Middle frontal gyrus (tissue), 1 donor: ENCODE measurements around the gene MUC12.
"Not testable (repeated sequence)": the region's sequence is repeated elsewhere in the genome, so short reads cannot be mapped to it uniquely, and the experiment has no call there.

Source experiments
- DNase-seq: peaks from one replicate; pipeline ENCODE4 v3.0.0-alpha.2; 2015; ENCODE audit warnings: low spot score; ENCODE audit errors: extremely low spot score

MUC12 gene

DNA sequence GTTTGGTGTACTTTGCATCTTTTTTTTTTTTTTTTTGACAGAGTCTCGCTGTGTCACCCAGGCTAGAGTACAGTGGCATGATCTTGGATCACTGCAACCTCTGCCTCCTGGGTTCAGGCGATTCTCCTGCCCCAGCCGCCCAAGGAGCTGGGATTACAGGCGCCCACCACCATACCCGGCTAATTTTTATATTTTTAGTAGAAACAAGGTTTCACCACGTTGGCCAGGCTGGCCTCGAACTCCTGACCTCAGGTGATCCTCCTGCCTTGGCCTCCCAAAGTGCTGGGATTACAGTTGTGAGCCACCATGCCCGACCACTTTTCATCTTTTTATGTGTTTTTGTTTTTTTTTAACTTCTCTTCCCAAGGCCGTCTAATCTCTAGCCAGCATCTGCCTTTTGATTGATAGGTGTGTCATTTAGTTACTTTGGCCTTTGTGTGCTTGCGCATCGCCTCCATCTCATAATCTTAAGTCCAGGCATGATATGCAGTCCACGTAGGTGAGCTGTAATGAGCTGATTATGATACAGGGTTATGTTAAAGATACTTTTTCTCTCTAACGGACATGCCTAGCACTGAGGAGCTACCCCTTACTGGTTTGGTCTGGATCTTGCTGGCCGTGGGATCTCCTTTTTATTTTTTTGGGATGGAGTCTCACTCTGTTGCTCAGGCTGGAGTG lies 15.0 kb downstream of the MUC12 start:
- not testable (repeated sequence) for DNase-seq

DNA sequence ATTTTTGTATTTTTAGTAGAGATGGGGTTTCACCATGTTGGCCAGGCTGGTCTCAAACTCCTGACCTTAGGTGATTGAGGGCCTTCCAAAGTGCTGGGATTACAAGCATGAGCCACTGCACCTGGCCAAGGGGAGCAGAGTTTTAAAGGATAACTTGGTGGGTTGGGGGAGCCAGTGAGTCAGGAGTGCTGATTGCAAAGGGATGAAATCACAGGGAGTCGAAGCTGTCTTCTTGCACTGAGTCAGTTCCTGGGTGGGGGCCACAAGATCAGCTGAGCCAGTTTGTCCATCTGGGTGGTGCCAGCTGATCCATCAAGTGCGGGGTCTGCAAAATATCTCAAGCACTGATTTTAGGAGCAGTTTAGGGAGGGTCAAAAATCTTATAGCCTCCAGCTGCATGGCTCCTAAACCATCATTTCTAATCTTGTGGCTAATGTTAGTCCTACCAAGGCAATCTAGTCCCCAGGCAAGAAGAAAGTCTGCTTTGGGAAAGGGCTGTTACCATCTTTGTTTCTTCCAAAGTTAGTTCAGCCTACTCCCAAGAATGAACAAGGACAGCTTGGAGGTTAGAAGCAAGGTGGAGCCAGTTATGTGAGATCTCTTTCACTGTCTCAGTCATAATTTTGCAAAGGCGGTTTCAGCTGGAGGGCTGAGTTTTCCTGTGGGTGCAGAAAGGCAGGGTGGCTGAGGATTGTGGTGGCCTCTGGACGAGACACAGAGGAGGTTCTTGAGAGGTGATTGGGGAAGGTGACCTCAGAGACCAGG lies 15.8 kb downstream of the MUC12 start:
- DNase-seq = not testable (repeated sequence)

DNA sequence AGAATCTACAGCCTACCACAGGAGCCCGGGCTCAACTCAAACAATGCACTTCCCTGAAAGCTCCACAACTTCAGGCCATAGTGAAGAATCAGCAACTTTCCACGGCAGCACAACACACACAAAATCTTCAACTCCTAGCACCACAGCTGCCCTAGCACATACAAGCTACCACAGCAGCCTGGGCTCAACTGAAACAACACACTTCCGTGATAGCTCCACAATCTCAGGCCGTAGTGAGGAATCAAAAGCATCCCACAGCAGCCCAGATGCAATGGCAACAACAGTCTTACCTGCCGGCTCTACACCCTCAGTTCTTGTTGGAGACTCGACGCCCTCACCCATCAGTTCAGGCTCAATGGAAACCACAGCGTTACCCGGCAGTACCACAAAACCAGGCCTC lies 22.3 kb downstream of the MUC12 start:
- DNase-seq = no peak

DNA sequence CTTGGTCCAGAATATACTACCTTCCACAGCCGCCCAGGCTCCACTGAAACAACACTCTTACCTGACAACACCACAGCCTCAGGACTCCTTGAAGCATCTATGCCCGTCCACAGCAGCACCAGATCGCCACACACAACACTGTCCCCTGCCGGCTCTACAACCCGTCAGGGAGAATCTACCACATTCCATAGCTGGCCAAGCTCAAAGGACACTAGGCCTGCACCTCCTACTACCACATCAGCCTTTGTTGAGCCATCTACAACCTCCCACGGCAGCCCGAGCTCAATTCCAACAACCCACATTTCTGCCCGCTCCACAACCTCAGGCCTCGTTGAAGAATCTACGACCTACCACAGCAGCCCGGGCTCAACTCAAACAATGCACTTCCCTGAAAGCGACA lies 22.9 kb downstream of the MUC12 start:
- DNase-seq = not testable (repeated sequence)

DNA sequence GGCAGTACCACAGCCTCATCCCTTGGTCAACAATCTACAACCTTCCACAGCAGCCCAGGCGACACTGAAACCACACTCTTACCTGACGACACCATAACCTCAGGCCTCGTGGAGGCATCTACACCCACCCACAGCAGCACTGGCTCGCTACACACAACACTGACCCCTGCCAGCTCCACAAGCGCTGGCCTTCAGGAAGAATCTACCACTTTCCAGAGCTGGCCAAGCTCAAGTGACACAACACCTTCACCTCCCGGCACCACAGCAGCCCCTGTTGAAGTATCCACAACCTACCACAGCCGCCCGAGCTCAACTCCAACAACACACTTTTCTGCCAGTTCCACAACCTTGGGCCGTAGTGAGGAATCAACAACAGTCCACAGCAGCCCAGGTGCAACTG lies 25.3 kb downstream of the MUC12 start:
- DNase-seq = not testable (repeated sequence)

DNA sequence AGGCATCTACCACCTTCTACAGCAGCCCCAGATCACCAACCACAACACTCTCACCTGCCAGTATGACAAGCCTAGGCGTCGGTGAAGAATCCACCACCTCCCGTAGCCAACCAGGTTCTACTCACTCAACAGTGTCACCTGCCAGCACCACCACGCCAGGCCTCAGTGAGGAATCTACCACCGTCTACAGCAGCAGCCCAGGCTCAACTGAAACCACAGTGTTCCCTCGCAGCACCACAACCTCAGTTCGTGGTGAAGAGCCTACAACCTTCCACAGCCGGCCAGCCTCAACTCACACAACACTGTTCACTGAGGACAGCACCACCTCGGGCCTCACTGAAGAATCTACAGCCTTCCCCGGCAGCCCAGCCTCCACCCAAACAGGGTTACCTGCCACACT lies 29.2 kb downstream of the MUC12 start:
- DNase-seq = not testable (repeated sequence)

DNA sequence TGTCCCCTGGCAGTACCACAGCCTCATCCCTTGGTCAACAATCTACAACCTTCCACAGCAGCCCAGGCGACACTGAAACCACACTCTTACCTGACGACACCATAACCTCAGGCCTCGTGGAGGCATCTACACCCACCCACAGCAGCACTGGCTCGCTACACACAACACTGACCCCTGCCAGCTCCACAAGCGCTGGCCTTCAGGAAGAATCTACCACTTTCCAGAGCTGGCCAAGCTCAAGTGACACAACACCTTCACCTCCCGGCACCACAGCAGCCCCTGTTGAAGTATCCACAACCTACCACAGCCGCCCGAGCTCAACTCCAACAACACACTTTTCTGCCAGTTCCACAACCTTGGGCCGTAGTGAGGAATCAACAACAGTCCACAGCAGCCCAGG lies 30.0 kb downstream of the MUC12 start:
- DNase-seq = not testable (repeated sequence)

DNA sequence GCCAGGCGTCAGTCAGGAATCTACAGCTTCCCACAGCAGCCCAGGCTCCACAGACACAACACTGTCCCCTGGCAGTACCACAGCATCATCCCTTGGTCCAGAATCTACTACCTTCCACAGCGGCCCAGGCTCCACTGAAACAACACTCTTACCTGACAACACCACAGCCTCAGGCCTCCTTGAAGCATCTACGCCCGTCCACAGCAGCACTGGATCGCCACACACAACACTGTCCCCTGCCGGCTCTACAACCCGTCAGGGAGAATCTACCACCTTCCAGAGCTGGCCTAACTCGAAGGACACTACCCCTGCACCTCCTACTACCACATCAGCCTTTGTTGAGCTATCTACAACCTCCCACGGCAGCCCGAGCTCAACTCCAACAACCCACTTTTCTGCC lies 30.7 kb downstream of the MUC12 start:
- not testable (repeated sequence) for DNase-seq

DNA sequence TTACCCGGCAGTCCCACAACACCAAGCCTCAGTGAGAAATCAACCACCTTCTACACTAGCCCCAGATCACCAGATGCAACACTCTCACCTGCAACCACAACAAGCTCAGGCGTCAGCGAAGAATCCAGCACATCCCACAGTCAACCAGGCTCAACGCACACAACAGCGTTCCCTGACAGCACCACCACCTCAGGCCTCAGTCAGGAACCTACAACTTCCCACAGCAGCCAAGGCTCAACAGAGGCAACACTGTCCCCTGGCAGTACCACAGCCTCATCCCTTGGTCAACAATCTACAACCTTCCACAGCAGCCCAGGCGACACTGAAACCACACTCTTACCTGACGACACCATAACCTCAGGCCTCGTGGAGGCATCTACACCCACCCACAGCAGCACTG lies 33.0 kb downstream of the MUC12 start:
- DNase-seq = not testable (repeated sequence)

DNA sequence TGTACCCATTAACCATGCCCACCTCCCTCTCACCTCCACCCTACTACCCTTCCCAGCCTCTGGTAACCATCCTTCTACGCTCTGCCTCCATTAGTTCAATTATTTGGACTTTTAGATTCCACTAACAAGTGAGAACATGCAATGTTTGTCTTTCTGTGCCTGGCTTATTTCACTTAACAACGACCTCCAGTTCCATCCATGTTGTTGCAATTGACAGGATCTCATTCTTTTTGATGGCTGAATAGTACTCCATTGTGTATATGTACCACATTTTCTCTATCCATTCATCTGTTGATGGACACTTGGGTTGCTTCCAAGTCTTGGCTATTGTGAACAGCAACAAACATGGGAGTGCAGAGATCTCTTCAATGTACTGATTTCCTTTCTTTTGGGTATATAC lies 38.0 kb downstream of the MUC12 start:
- DNase-seq = not testable (repeated sequence)

DNA sequence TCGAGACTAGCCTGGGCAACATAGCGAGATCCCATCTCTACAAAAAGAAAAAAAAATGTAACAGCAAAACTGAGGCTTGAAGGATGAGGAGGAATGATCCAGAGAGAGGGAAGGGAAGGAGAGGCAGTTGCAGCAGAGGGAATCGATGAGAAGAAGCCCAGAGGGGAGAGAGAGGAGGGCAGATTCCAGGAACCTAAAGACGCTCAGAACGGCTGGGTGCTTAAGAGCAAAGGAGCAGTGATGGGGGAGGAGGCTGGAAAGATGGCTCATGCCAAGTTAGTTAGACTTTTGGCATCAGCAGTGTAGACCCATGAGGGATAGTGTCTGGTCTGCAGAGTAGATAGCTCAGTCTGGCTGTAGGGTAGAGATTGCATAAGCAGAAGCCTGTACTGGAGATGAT lies 40.3 kb downstream of the MUC12 start:
- no peak for DNase-seq

DNA sequence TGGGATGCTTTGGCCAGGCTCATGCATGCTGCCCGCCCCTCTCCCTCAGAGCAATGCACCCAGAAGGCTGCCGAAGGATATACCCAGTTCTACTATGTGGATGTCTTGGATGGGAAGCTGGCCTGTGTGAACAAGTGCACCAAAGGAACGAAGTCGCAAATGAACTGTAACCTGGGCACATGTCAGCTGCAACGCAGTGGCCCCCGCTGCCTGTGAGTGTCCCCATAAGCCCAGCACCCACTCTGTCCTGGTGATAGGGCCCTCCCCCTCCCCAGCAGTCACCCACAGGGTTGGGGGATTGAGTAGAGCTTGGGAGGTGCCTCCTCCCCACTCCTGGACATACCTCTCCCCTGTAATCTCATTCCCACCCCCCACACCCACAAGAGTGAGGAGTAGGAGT lies 43.6 kb downstream of the MUC12 start:
- no peak for DNase-seq

DNA sequence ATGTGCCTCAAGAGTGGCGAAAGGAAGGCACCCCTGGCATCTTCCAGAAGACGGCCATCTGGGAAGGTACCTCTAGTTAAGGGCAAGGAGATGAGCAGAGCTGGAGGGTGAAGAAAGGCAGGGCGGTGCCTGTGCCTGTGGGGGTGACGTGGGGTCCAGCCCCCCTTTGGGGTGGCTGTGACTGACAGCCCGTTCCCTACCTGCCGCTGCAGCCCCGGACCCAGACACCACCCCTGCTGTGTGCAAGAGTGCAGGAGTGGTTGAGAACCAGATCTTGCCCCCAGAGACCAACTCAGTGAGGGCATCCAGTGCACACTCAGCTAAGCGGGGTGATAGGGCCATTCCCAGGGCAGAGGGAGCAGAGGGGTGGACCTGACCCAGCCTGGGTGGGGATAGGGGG lies 46.3 kb downstream of the MUC12 start:
- DNase-seq = no peak

DNA sequence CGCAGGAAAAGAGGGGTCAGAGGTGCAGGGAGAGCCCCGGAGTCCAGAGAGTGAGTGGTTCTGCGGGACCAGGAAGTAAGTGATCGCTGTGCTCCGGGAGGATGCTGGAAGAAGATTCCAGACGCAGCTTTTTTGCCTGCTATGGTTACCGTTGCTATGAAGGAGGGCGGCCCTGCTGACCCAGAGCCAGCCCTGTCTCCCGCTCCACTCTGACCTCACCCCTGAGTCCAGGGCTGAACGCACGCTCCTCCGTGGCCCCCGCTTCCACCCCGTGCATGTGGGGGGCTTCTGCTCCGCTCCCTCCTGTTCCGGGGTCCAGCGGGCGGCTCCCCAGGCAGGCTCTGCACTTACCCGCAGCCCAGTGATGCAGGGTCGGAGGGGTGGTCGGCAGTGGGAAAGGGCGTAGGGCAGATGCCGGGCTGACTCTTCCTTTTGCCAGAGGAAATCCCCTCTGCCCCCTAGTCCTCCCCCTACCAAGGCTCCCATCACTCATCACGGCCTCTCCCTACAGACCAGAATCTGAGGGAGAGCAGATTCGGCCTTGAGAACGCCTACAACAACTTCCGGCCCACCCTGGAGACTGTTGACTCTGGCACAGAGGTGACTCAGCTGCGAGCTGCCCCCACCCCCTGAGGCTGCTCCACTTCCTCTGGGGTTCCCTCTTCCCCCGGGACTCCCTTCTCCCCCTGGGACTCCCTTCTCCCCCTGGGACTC lies 47.9 kb downstream of the MUC12 start:
- DNase-seq = no peak

DNA sequence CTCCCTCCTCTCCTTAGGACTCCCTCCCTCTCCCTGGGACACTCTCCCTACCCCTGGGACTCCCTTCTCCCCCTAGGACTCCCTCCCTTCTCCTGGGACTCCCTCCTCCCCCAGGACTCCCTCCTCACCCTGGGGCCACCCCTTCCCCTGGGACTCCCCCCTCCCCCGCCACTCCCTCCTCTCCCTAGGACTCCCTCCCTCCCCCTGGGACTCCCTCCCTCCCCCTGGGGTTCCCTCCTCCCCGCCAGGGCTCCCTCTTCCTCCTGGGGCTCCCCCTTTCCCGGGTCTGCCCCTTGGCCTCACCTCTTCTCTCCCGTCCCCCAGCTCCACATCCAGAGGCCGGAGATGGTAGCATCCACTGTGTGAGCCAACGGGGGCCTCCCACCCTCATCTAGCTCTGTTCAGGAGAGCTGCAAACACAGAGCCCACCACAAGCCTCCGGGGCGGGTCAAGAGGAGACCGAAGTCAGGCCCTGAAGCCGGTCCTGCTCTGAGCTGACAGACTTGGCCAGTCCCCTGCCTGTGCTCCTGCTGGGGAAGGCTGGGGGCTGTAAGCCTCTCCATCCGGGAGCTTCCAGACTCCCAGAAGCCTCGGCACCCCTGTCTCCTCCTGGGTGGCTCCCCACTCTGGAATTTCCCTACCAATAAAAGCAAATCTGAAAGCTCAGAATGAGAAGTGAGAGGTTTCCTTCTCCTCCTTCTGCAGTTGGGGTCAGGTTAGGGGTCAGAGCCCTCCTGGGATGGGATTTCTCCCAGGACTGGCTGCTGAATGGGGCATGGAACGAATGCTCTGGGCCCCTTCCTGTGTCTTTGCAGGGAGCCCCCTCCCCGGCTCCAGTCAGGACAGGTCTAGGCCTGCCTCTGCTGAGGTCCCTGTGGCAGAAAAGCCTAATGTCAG lies 49.2 kb downstream of the MUC12 start:
- DNase-seq = no peak

DNA sequence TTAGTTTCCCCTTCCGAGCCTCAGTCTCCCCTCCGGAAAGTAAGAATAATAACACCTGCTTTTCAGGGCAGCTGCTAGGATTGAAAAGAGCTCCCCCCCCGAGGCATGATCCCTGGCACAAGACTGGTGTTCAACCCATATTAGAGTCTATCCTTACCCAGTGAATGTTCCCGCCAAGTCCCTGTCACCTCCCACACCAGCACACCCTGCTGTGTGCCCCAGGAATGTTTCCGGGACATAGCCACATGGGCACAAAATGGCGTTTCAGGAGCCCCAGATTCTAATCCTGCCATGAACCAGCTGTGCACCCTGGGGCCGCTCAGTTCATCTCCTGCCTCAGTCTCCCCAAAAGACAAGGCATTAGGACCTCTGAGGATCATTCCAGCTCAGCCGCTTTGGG lies 51.1 kb downstream of the MUC12 start:
- no peak for DNase-seq

DNA sequence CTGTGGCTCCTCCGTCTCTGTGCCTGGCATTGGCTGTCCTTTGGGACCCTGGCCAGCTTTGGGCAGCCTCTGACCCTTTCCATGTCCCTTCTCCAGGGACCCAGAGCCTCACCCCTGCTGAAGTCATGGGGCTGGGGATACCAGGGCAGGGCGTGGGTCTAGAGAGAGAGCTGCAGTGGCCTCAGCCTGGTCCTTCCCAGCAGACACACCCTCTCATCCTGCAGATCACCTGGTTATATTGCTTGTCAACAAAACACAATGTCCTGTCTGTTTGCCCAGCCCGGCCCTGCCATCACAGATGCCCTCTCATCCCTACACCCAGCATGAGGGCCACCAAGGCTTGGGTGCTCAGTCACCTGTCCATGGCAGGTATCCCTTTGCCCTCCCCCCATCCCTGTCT lies 52.3 kb downstream of the MUC12 start:
- no peak for DNase-seq

DNA sequence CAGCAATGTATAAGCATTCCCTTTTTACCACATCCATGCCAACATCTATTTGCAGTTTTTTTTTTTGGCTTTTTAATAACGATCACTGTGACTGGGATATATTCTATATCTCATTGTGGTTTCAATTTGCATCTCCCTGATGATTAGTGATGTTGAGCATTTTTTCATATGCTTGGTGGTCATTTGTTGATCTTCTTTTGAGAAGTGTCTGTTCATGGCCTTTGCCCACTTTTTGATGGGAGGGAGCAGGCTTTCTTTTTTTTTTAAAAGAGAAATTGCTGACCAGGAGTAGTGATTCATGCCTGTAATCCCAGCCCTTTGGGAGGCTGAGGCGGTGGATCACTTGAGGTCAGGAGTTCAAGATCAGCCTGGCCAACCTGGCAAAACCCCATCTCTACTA lies 54.5 kb downstream of the MUC12 start:
- DNase-seq = no peak

DNA sequence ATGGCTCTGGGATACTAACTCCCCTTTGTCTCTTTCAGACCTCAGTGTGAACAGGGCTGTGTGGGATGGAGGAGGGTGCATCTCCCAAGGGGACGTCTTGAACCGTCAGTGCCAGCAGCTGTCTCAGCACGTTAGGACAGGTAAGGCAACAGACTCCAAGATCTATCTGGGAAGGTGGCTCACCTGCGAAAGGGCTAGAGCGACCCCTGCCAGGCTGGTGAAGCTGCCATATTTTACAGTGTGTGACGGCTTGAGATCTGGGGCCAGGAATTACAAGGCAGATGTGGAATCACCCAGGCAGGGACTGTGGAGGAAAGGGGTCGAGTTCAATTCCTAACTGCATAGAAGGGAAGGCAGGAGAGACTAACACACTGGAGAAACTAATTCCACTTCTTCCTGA lies 61.7 kb downstream of the MUC12 start:
- no peak for DNase-seq

DNA sequence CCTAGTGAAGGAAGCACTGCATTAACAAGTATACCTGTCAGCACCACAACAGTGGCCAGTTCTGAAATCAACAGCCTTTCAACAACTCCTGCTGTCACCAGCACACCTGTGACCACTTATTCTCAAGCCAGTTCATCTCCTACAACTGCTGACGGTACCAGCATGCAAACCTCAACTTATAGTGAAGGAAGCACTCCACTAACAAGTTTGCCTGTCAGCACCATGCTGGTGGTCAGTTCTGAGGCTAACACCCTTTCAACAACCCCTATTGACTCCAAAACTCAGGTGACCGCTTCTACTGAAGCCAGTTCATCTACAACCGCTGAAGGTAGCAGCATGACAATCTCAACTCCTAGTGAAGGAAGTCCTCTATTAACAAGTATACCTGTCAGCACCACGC lies 66.6 kb downstream of the MUC12 start:
- DNase-seq = no peak

DNA sequence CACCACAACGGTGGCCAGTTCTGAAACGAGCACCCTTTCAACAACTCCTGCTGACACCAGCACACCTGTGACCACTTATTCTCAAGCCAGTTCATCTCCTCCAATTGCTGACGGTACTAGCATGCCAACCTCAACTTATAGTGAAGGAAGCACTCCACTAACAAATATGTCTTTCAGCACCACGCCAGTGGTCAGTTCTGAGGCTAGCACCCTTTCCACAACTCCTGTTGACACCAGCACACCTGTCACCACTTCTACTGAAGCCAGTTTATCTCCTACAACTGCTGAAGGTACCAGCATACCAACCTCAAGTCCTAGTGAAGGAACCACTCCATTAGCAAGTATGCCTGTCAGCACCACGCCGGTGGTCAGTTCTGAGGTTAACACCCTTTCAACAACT lies 71.9 kb downstream of the MUC12 start:
- not testable (repeated sequence) for DNase-seq
